WTC11 (cell line): ENCODE data around the gene TCF15. TPM values are rescaled to one million over a fixed set of nuclear protein-coding genes. Genes with fewer than 3 reads are reported as not detected.
"Not testable (repeated sequence)": the region's sequence is repeated elsewhere in the genome, so short reads cannot be mapped to it uniquely, and the experiment has no call there.

ENCODE experiments used
- ATAC-seq: fragments of 200-7000 bp; cut with Tn5 transposase; 2 replicates; pipeline ENCODE4 v1.10.0; 2021; ENCODE audit warnings: mild to moderate bottlenecking, moderate library complexity
- CTCF ChIA-PET: fragments of 300-600 bp; sonication (Branson Sonifier 250); formaldehyde crosslinking; loops from one replicate; lab custom pipeline; 2021; ENCODE audit warnings: antibody characterized with exemption; lab: Charles Lee
- POLR2A ChIA-PET: fragments of 350-600 bp; sonication (Branson Sonifier 250); formaldehyde crosslinking; loops from one replicate; lab custom pipeline; 2021; ENCODE audit warnings: antibody characterized with exemption; lab: Charles Lee
- DNase-seq: peaks from one replicate; pipeline ENCODE4 v3.0.0; 2021; ENCODE audit warnings: low spot score
- H3K27ac Mint-ChIP-seq: 2 replicates; pipeline ENCODE4 v1.8.0; 2021; ENCODE audit warnings: mixed read lengths
- H3K27me3 Mint-ChIP-seq: 2 replicates; pipeline ENCODE4 v1.8.0; 2021; ENCODE audit warnings: low read depth, mild to moderate bottlenecking, moderate library complexity, mixed read lengths
- H3K36me3 Mint-ChIP-seq: 2 replicates; pipeline ENCODE4 v1.8.0; 2021; ENCODE audit warnings: mixed read lengths
- H3K4me1 Mint-ChIP-seq: 2 replicates; pipeline ENCODE4 v1.8.0; 2022; ENCODE audit warnings: mixed read lengths
- H3K4me3 Mint-ChIP-seq: 2 replicates; pipeline ENCODE4 v1.8.0; 2021; ENCODE audit warnings: mild to moderate bottlenecking, moderate library complexity, mixed read lengths
- H3K9me3 Mint-ChIP-seq: 2 replicates; pipeline ENCODE4 v1.8.0; 2021; ENCODE audit warnings: mixed read lengths
- ATF3 ChIP-seq: sonication (generic); formaldehyde crosslinking; conservative IDR thresholded peaks from 2 replicates; pipeline ENCODE4 v1.8.1; 2022; ENCODE audit warnings: mild to moderate bottlenecking, missing genetic modification reagents
- E2F5 ChIP-seq: sonication (generic); formaldehyde crosslinking; IDR thresholded peaks from 2 replicates; pipeline ENCODE4 v1.8.1; 2022; ENCODE audit warnings: mild to moderate bottlenecking, moderate library complexity, missing genetic modification reagents
- GABPB1 ChIP-seq: sonication (generic); formaldehyde crosslinking; IDR thresholded peaks from 2 replicates; pipeline ENCODE4 v1.8.1; 2023; ENCODE audit warnings: mild to moderate bottlenecking, missing genetic modification reagents
- MAX ChIP-seq: sonication (generic); formaldehyde crosslinking; IDR thresholded peaks from 2 replicates; pipeline ENCODE4 v1.8.0; 2022; ENCODE audit warnings: mild to moderate bottlenecking, missing genetic modification reagents
- MXD4 ChIP-seq: fragments of 250-450 bp; sonication (Bioruptor Pico); IDR thresholded peaks from 2 replicates; pipeline ENCODE4 v1.8.0; 2021; ENCODE audit warnings: mild to moderate bottlenecking, moderate library complexity, borderline replicate concordance
- PRDM15 ChIP-seq: sonication (generic); formaldehyde crosslinking; IDR thresholded peaks from 2 replicates; pipeline ENCODE4 v1.8.0; 2022; ENCODE audit warnings: missing genetic modification reagents
- PRRX2 ChIP-seq: fragments of 250-450 bp; sonication (Bioruptor Pico); IDR thresholded peaks from 2 replicates; pipeline ENCODE4 v1.8.0; 2021; ENCODE audit warnings: mild to moderate bottlenecking
- ZBTB43 ChIP-seq: sonication (generic); formaldehyde crosslinking; IDR thresholded peaks from 2 replicates; pipeline ENCODE4 v1.8.1; 2023; ENCODE audit warnings: mild to moderate bottlenecking, missing genetic modification reagents
- ZNF138 ChIP-seq: sonication (generic); formaldehyde crosslinking; conservative IDR thresholded peaks from 2 replicates; pipeline ENCODE4 v1.8.1; 2022; ENCODE audit warnings: mild to moderate bottlenecking, moderate library complexity, missing genetic modification reagents
- ZNF512 ChIP-seq: sonication (generic); formaldehyde crosslinking; IDR thresholded peaks from 2 replicates; pipeline ENCODE4 v1.8.1; 2022; ENCODE audit warnings: missing genetic modification reagents, borderline replicate concordance
- total RNA-seq: library from RNA; stranded (reverse); gene quantifications from 3 replicates; pipeline ENCODE4 v1.2.3, GENCODE V29; 2021

Gene TCF15
- total RNA-seq, 1 experiment from 2014 or later: 3.8 TPM

GRCh38 chr20:642398-643174 is 32.5 kb upstream of the TCF15 start:
- POLR2A ChIA-PET: interaction anchor here (0.6 kb wide), 1 partner anchor 83 kb away, joined by 4 read pairs; no protein-coding TSS in a partner anchor
- peak; percentile 10 for ATAC-seq
- DNase-seq: peak; percentile 50
- Mint-ChIP-seq H3K9me3 (no peaks in the 10 kb centered on the region), H3K27me3 (no peaks in the 10 kb centered on the region; the same call in 1 of the 2 replicates), H3K4me1 (peaks cover 15% of the 10 kb centered on the region), H3K4me3 (peak overlapping the region; percentile 31), H3K36me3 (peaks cover 5% of the 10 kb centered on the region), H3K27ac (no peak overlapping the region)
- TF ChIP-seq PRRX2 (CRISPR knock-in tag) (no peak), GABPB1 (CRISPR knock-in tag) (0 out of 2 replicates have a peak, but pooled peaks have one; percentile 14)
- CTCF ChIA-PET: interaction anchor here (0.8 to 1.4 kb wide), 8 partner anchors 22 to 96 kb away, joined by 3 to 6 read pairs (median 4); no protein-coding TSS in a partner anchor

GRCh38 chr20:642013-642397 is 31.9 kb upstream of the TCF15 start:
- not testable (repeated sequence) for ATAC-seq, H3K27ac Mint-ChIP-seq, H3K9me3 Mint-ChIP-seq, H3K36me3 Mint-ChIP-seq, H3K4me3 Mint-ChIP-seq, DNase-seq, H3K27me3 Mint-ChIP-seq
- ChIA-PET POLR2A (interaction anchor here (0.6 kb wide), 1 partner anchor 82 kb away, joined by 4 read pairs; no protein-coding TSS in a partner anchor), CTCF (interaction anchor here (0.7 to 2.5 kb wide), 9 partner anchors 9 to 87 kb away, joined by 3 to 15 read pairs (median 6); no protein-coding TSS in a partner anchor)
- peaks cover 15% of the 10 kb centered on the region for H3K4me1 Mint-ChIP-seq

- TF ChIP-seq E2F5 (CRISPR knock-in tag): no peak
- CTCF ChIA-PET: interaction anchor here (0.7 to 2.5 kb wide), 9 partner anchors 10 to 97 kb away, joined by 3 to 15 read pairs (median 4); no protein-coding TSS in a partner anchor
- DNase-seq (peak; percentile 36), ATAC-seq (no peak)
- peak overlapping the region; percentile 42 for H3K4me3 Mint-ChIP-seq
- peaks cover 15% of the 10 kb centered on the region for H3K4me1 Mint-ChIP-seq
- H3K27ac Mint-ChIP-seq: peak overlapping the region; percentile 60
- no peaks in the 10 kb centered on the region for H3K36me3 Mint-ChIP-seq
- no peaks in the 10 kb centered on the region for H3K9me3 Mint-ChIP-seq
- POLR2A ChIA-PET: interaction anchor here (0.8 kb wide), 1 partner anchor 99 kb away, joined by 3 read pairs; no protein-coding TSS in a partner anchor
- no peaks in the 10 kb centered on the region; the same call in 1 of the 2 replicates for H3K27me3 Mint-ChIP-seq
Measured at GRCh38 chr20:641516-641875, 31.4 kb upstream of the TCF15 start.

- no peaks in the 10 kb centered on the region for H3K36me3 Mint-ChIP-seq
- H3K9me3 Mint-ChIP-seq: no peaks in the 10 kb centered on the region
- DNase-seq: no peak
- CTCF ChIA-PET: interaction anchor here (0.5 to 2.5 kb wide), 13 partner anchors 10 to 286 kb away, joined by 3 to 15 read pairs (median 4); no protein-coding TSS in a partner anchor
- peak overlapping the region; percentile 60 for H3K27ac Mint-ChIP-seq
- H3K4me3 Mint-ChIP-seq: peak overlapping the region; percentile 42; the same call in 1 of the 2 replicates
- H3K27me3 Mint-ChIP-seq: no peaks in the 10 kb centered on the region; the same call in 1 of the 2 replicates
- ATAC-seq: no peak
- no peak for TF ChIP-seq ZNF512 (CRISPR knock-in tag)
- no peak for TF ChIP-seq ZBTB43 (CRISPR knock-in tag)
- TF ChIP-seq ZNF138 (CRISPR knock-in tag): no peak
- no peak for TF ChIP-seq ATF3
- no peak for TF ChIP-seq MXD4 (CRISPR knock-in tag)
- TF ChIP-seq PRDM15 (CRISPR knock-in tag): no peak
- no peak for TF ChIP-seq MAX
- no peak for TF ChIP-seq GABPB1 (CRISPR knock-in tag)
- POLR2A ChIA-PET: interaction anchor here (0.6 to 0.8 kb wide), 3 partner anchors 66 to 98 kb away, joined by 3 read pairs; no protein-coding TSS in a partner anchor
- H3K4me1 Mint-ChIP-seq: peaks cover 13% of the 10 kb centered on the region
Measured at GRCh38 chr20:640674-641515, 30.8 kb upstream of the TCF15 start.
